Aorta (tissue), 5 donors: ENCODE results near the gene TERT. TPM values are rescaled to one million over a fixed set of nuclear protein-coding genes. Genes with fewer than 3 reads are reported as not detected.

Experiments
- ATAC-seq: fragments of 200-7000 bp; cut with Tn5 transposase; one replicate; pipeline ENCODE4 v1.9.1; 2022; ENCODE audit warnings: moderate library complexity; ENCODE audit not compliant: low FRiP score
- DNase-seq, 2 donors: peaks; one replicate each; pipeline ENCODE4 v3.0.0-alpha.2; 2020
- H3K27ac ChIP-seq, 2 donors: one replicate each; pipeline ENCODE4 v1.5.1; 2013; ENCODE audit warnings: low read length in 2 of 2, mild to moderate bottlenecking in 2 of 2, moderate library complexity in 2 of 2, control low read depth in 1 of 2, inconsistent platforms in 1 of 2, low read depth in 1 of 2
- H3K27me3 ChIP-seq, 2 donors: one replicate each; pipeline ENCODE4 v1.6.1; 2013; ENCODE audit warnings: control low read depth in 1 of 2, low read length in 1 of 2, mild to moderate bottlenecking in 1 of 2, moderate library complexity in 1 of 2; ENCODE audit not compliant: insufficient read depth in 2 of 2, control insufficient read depth in 1 of 2
- H3K36me3 ChIP-seq, 2 donors: one replicate each; pipeline ENCODE4 v1.6.1; 2013; ENCODE audit warnings: control low read depth in 1 of 2, low read length in 1 of 2, mild to moderate bottlenecking in 1 of 2; ENCODE audit not compliant: insufficient read depth in 2 of 2, control insufficient read depth in 1 of 2
- H3K4me1 ChIP-seq, 2 donors: one replicate each; pipeline ENCODE4 v1.6.1; 2013; ENCODE audit warnings: low read length in 2 of 2, control low read depth in 1 of 2, mild to moderate bottlenecking in 1 of 2, moderate library complexity in 1 of 2; ENCODE audit not compliant: insufficient read depth in 2 of 2, control insufficient read depth in 1 of 2
- H3K4me3 ChIP-seq, 2 donors: one replicate each; pipeline ENCODE4 v1.5.1; 2013; ENCODE audit warnings: low read length in 2 of 2, control low read depth in 1 of 2, mild to moderate bottlenecking in 1 of 2
- H3K9me3 ChIP-seq: one replicate; pipeline ENCODE4 v1.6.1; 2013; ENCODE audit warnings: mild to moderate bottlenecking, low read length; ENCODE audit not compliant: control insufficient read depth
- WGBS, 2 donors: extraction: QIAGEN DNeasy Blood & Tissue Kit; methylation state at CpG; one replicate each; pipeline ENCODE4 v1.1.7; 2013; 5-methylcytosine and 5-hydroxymethylcytosine counted together
- intact Hi-C, 2 donors: fragments of 100-400 bp; cut with DNase I; formaldehyde crosslinking; loops; one replicate each; pipeline versions ENCODE4 v1.14.2 to v1.15.0; 2022
- polyA plus RNA-seq, 2 donors: library from polyadenylated mRNA; stranded (reverse); fragments of 200-250 nt; gene quantifications; one replicate each; pipeline ENCODE4 v1.2.3, GENCODE V29; 2013
- total RNA-seq, 2 donors: library from RNA; stranded (reverse); fragmentation: NEBNext Ultra II Directional; extraction: Animal tissue kit (Norgen Biotek cat#: 25700); gene quantifications; one replicate each; pipeline ENCODE4 v1.2.1, GENCODE V29; 2021
- donor health status: healthy with polysubstance abuse.
- donor health status: Bipolar disorder and iron deficiency.
- donor health status: DM: no; HTN: no; CAD: no.
- donor health status: DM: no; HTN: no; CAD: no.
- donor health status: DM: yes; HTN: yes; CAD: no.

Gene TERT
- total and polyA plus RNA-seq, 4 donors: not detected

- intact Hi-C loops: no loop called here
- no peak for ATAC-seq
- Histone ChIP-seq H3K9me3 (peaks cover 3% of the 10 kb centered on the region), H3K4me1 (no peaks in the 10 kb centered on the region), H3K27me3 (no peaks in the 10 kb centered on the region), H3K36me3 (no peaks in the 10 kb centered on the region), H3K27ac (no peak overlapping the region), H3K4me3 (no peak overlapping the region)
- WGBS, 2 donors: 67 to 68% methylated on average over 2 of the region's 2 CpGs
- peak in 1 of 2 donors; percentile 26 for DNase-seq
These were observed 80.0 kb downstream of the TERT start for GRCh38 chr5:1214936-1215220.

- Histone ChIP-seq H3K27ac (no peak overlapping the region), H3K4me3 (no peak overlapping the region), H3K4me1 (no peaks in the 10 kb centered on the region), H3K9me3 (peaks cover 3% of the 10 kb centered on the region), H3K27me3 (no peaks in the 10 kb centered on the region), H3K36me3 (no peaks in the 10 kb centered on the region)
- WGBS, 2 donors: 56 to 74% methylated on average over 21 to 22 of the region's 22 CpGs
- DNase-seq: peak; percentile 17 to 55
- intact Hi-C loops: no loop called here
- no peak for ATAC-seq
These were observed 80.5 kb downstream of the TERT start for GRCh38 chr5:1214163-1214935.

GRCh38 chr5:1213508-1214162 lies 81.2 kb downstream of the TERT start:
- no peak overlapping the region for H3K27ac ChIP-seq
- no peaks in the 10 kb centered on the region for H3K4me1 ChIP-seq
- intact Hi-C loops: no loop called here
- H3K9me3 ChIP-seq: peaks cover 3% of the 10 kb centered on the region
- ATAC-seq (no peak), DNase-seq (peak; percentile 27 to 67)
- no peak overlapping the region for H3K4me3 ChIP-seq
- no peaks in the 10 kb centered on the region for H3K27me3 ChIP-seq
- 87 to 89% methylated on average over 23 to 25 of the region's 25 CpGs for WGBS, 2 donors
- H3K36me3 ChIP-seq: no peaks in the 10 kb centered on the region

GRCh38 chr5:1212881-1213280 lies 82.0 kb downstream of the TERT start:
- no peaks in the 10 kb centered on the region for H3K4me1 ChIP-seq
- H3K9me3 ChIP-seq: peaks cover 3% of the 10 kb centered on the region
- no peak overlapping the region for H3K27ac ChIP-seq
- intact Hi-C loops: no loop called here
- no peak for ATAC-seq
- peak; percentile 31 to 67 for DNase-seq
- no peaks in the 10 kb centered on the region for H3K27me3 ChIP-seq
- WGBS, 2 donors: 86 to 88% methylated on average over 16 to 18 of the region's 18 CpGs
- no peak overlapping the region for H3K4me3 ChIP-seq
- H3K36me3 ChIP-seq: no peaks in the 10 kb centered on the region

- 89 to 90% methylated on average over 20 of the region's 20 CpGs for WGBS, 2 donors
- Histone ChIP-seq H3K27ac (no peak overlapping the region), H3K9me3 (peaks cover 3% of the 10 kb centered on the region), H3K4me3 (no peak overlapping the region), H3K36me3 (no peaks in the 10 kb centered on the region), H3K27me3 (no peaks in the 10 kb centered on the region), H3K4me1 (no peaks in the 10 kb centered on the region)
- intact Hi-C loops: no loop called here
- peak; percentile 34 to 37 for DNase-seq
- ATAC-seq: no peak
These were observed 82.6 kb downstream of the TERT start for GRCh38 chr5:1212271-1212670.

- intact Hi-C loops: no loop called here
- no peaks in the 10 kb centered on the region for H3K27me3 ChIP-seq
These were observed 83.2 kb downstream of the TERT start for GRCh38 chr5:1211701-1212100.

GRCh38 chr5:1210832-1211251 lies 84.0 kb downstream of the TERT start:
- DNase-seq (peak in 1 of 2 donors; percentile 66), ATAC-seq (no peak)
- no peak overlapping the region for H3K27ac ChIP-seq
- H3K36me3 ChIP-seq: no peaks in the 10 kb centered on the region
- WGBS, 2 donors: 73 to 82% methylated on average over 21 of the region's 21 CpGs
- no peak overlapping the region for H3K4me3 ChIP-seq
- intact Hi-C loops: no loop called here
- H3K27me3 ChIP-seq: no peaks in the 10 kb centered on the region
- peaks cover 3% of the 10 kb centered on the region for H3K9me3 ChIP-seq
- H3K4me1 ChIP-seq: no peaks in the 10 kb centered on the region

More at GRCh38 chr5:1211701-1212100, 83.2 kb downstream of the TERT start:
- no peak overlapping the region for H3K27ac ChIP-seq
- peaks cover 3% of the 10 kb centered on the region for H3K9me3 ChIP-seq
- H3K36me3 ChIP-seq: no peaks in the 10 kb centered on the region
- ATAC-seq (no peak), DNase-seq (peak; percentile 17 to 44)
- H3K4me3 ChIP-seq: no peak overlapping the region
- WGBS, 2 donors: 94 to 95% methylated on average over 9 of the region's 9 CpGs
- no peaks in the 10 kb centered on the region for H3K4me1 ChIP-seq

- no peaks in the 10 kb centered on the region for H3K36me3 ChIP-seq
- no peak overlapping the region for H3K4me3 ChIP-seq
- intact Hi-C loops: no loop called here
- no peak overlapping the region for H3K27ac ChIP-seq
- ATAC-seq (no peak), DNase-seq (peak in 1 of 2 donors; percentile 42)
- H3K4me1 ChIP-seq: no peaks in the 10 kb centered on the region
- 79% methylated on average over 21 of the region's 21 CpGs for WGBS, 2 donors
- H3K9me3 ChIP-seq: no peaks in the 10 kb centered on the region
- no peaks in the 10 kb centered on the region for H3K27me3 ChIP-seq
These were observed 84.7 kb downstream of the TERT start for GRCh38 chr5:1209896-1210776.
